Measurements from ENCODE around the gene CNKSR2. TPM values are rescaled to one million over a fixed set of nuclear protein-coding genes. Genes with fewer than 3 reads are reported as not detected.
A peak's percentile ranks its signal among the peaks of the same experiment; 100 is the strongest.

Gene CNKSR2
- total RNA-seq, 4 donors from 2014 or later, result 1.2 to 5.0 (median 2.7) TPM; not detected in 1

DNA sequence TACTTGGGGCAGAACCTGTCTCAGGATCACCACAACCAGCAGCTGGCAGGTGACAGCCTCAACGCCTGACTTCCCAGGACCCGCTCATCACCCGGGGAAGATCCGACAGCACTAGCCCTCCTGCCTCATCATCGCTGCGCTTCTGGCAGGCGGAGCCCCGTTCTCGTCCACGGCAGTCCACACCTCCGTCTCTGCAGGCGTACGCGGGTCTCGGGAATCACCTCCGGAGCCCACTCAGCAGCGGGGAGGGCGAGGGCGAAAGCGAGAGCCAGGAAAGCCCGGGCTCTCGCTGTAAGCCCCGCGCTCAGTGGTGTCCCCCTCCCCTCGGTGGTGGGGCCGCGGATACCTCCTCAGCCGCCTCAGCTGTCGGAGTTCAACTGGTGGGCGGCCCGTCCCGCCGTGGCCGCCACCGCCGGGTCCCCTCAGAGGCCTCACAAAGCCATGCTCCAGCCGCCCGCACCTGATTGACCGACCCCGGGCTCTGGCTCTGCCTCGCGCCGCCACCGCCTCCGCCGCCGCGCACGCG, 518 bp upstream of the CNKSR2 start:
- H3K9me3 ChIP-seq, result no peaks in the 10 kb centered on the region
- H3K4me1 ChIP-seq, result no peaks in the 10 kb centered on the region
- peak overlapping the region; percentile 46 to 50 (median 49) for H3K4me3 ChIP-seq
- peak in 2 of 3 donors; percentile 17 to 48 for DNase-seq
- H3K27me3 ChIP-seq, result no peaks in the 10 kb centered on the region
- peak overlapping the region in 1 of 4 donors; percentile 67 for H3K27ac ChIP-seq
- H3K36me3 ChIP-seq, result no peaks in the 10 kb centered on the region
- TF ChIP-seq, protein P1, sequence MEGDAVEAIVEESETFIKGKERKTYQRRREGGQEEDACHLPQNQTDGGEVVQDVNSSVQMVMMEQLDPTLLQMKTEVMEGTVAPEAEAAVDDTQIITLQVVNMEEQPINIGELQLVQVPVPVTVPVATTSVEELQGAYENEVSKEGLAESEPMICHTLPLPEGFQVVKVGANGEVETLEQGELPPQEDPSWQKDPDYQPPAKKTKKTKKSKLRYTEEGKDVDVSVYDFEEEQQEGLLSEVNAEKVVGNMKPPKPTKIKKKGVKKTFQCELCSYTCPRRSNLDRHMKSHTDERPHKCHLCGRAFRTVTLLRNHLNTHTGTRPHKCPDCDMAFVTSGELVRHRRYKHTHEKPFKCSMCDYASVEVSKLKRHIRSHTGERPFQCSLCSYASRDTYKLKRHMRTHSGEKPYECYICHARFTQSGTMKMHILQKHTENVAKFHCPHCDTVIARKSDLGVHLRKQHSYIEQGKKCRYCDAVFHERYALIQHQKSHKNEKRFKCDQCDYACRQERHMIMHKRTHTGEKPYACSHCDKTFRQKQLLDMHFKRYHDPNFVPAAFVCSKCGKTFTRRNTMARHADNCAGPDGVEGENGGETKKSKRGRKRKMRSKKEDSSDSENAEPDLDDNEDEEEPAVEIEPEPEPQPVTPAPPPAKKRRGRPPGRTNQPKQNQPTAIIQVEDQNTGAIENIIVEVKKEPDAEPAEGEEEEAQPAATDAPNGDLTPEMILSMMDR (IDR thresholded peaks at IDR 0.05), result no peak
- TF ChIP-seq POLR2A (IDR thresholded peaks at IDR 0.05), result no peak

DNA sequence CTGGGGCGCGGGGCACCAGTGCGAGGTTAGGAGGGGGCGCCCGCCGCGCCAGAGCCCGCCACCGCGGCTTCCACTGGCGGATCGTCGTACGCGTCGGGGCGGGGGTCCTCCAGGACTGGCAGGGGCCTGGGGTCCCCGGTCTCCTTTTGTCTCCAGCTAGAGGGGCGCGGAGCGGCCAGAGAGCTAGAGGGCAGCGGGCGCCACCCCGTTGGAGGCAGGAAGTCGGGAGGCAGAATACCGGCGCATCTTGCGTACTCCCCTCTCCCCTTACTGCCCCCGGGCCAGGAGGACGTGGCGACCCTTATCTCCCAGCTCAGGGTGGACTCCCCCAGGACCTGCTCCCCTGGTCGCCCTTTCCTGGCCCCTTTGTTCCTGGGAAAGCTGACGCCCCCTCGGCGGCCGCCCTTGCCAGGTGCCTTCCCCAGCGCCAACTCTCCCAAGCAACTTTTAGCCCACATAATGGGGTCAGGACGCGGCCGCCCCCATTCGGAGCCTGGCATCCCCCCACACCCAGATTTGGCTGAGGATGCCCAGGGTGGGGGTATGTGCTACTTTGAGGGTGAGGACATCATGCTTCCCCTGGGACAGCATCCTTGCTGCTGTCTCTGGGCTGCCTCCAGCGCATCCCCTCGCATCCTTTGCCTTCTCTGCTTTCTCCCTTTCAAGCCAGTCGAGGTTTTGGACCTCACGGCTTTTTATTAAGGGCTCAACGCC, 933 bp downstream of the CNKSR2 start:
- Histone ChIP-seq H3K9me3 (no peaks in the 10 kb centered on the region), H3K36me3 (no peaks in the 10 kb centered on the region), H3K27ac (peak overlapping the region in 1 of 4 donors; percentile 67), H3K4me3 (peak overlapping the region; percentile 46 to 50 (median 49)), H3K27me3 (no peaks in the 10 kb centered on the region), H3K4me1 (no peaks in the 10 kb centered on the region)
- DNase-seq, result peak in 1 of 3 donors; percentile 17
- TF ChIP-seq POLR2A (IDR thresholded peaks at IDR 0.05), result no peak
- TF ChIP-seq, protein P1 (IDR thresholded peaks at IDR 0.05), result no peak

DNA sequence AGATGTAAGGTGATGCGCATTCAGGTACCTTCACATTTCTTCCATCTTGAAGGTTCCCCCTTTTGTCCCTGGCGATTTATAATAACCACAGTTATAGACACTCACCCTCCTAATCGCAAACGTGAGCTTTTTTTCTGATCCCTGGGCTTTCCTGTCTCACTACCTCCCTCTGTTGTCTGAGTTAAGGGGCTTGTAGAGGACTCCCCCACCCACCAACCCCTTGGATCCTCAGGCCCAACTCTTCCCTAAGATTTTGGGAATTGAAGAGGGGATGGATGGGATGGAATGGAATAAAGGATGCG, 1.4 kb downstream of the CNKSR2 start:
- peak overlapping the region in 1 of 4 donors; percentile 48 for H3K4me3 ChIP-seq
- TF ChIP-seq, protein P1 (IDR thresholded peaks at IDR 0.05), result no peak
- TF ChIP-seq POLR2A (IDR thresholded peaks at IDR 0.05), result no peak
- no peak for DNase-seq

DNA sequence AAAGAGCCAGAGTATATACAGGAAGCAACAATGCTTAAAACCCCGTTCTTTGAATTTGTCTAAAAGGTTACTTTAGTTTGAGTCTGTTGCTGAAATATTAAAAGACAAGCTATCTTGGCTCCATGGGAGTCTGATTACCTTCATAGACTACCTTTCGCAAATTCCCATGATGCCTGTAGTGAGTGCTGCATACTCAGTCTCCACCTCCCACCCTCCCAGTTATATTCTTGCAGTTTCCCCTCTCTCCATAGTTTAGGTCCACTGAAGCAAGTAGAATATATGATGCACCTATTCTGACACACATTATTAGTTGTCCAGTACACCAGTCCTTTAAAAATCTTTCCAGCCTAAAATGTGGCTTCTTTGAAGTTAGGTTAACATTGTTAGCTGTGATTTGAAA, 2.4 kb downstream of the CNKSR2 start:
- H3K27me3 ChIP-seq, result no peaks in the 10 kb centered on the region
- no peaks in the 10 kb centered on the region for H3K4me1 ChIP-seq
- DNase-seq, result no peak
- H3K4me3 ChIP-seq, result no peak overlapping the region
- TF ChIP-seq, protein P1 (IDR thresholded peaks at IDR 0.05), result no peak
- TF ChIP-seq POLR2A (IDR thresholded peaks at IDR 0.05), result no peak
- no peaks in the 10 kb centered on the region for H3K36me3 ChIP-seq
- no peak overlapping the region for H3K27ac ChIP-seq
- H3K9me3 ChIP-seq, result no peaks in the 10 kb centered on the region

More for the DNA sequence above, 1.4 kb downstream of the CNKSR2 start:
- Histone ChIP-seq H3K27ac (no peak overlapping the region), H3K27me3 (no peaks in the 10 kb centered on the region), H3K9me3 (no peaks in the 10 kb centered on the region), H3K4me1 (no peaks in the 10 kb centered on the region), H3K36me3 (no peaks in the 10 kb centered on the region)

DNA sequence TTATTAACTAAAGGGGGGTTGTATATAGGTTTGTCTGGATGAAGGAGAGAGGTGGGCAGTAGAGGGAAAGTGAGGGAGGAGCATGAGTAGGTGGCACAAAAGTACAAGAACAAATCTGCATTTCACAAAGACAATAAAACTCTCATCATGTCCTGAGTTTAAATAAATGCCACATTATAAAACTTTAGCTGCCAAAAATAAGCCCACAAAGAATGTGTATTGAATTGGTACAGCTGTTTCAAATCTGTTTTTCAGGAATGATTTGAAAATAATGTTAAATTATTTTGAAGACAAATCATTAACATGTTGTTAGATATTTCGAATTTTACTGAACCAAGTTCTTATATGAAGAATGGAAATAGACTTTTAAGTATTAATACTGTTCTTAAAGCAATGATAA, 5.8 kb downstream of the CNKSR2 start:
- DNase-seq, result no peak
- Histone ChIP-seq H3K4me3 (no peak overlapping the region), H3K27ac (no peak overlapping the region), H3K9me3 (no peaks in the 10 kb centered on the region), H3K36me3 (no peaks in the 10 kb centered on the region), H3K4me1 (no peaks in the 10 kb centered on the region), H3K27me3 (no peaks in the 10 kb centered on the region)
- TF ChIP-seq, protein P1 (IDR thresholded peaks at IDR 0.05), result no peak
- TF ChIP-seq POLR2A (IDR thresholded peaks at IDR 0.05), result no peak

Data from Peyer's patch (tissue), 4 donors.